ENCODE measurements around the gene METTL26. TPM values are rescaled to one million over a fixed set of nuclear protein-coding genes. Genes with fewer than 3 reads are reported as not detected.

The METTL26 gene
- total and polyA plus RNA-seq, 9 of the 15 experiments (the other 6 are each of a cell fraction or from before 2014, with no cell fraction given) = 7.3 to 262 (median 80.9) TPM

- TF ChIP-seq, protein P1, sequence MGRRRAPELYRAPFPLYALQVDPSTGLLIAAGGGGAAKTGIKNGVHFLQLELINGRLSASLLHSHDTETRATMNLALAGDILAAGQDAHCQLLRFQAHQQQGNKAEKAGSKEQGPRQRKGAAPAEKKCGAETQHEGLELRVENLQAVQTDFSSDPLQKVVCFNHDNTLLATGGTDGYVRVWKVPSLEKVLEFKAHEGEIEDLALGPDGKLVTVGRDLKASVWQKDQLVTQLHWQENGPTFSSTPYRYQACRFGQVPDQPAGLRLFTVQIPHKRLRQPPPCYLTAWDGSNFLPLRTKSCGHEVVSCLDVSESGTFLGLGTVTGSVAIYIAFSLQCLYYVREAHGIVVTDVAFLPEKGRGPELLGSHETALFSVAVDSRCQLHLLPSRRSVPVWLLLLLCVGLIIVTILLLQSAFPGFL (CRISPR knock-in tag; IDR thresholded peaks at IDR 0.05) = no peak
- TF ChIP-seq EP300 (IDR thresholded peaks at IDR 0.05; ENCODE audit: low read length) (no peak), NFIC (IDR thresholded peaks at IDR 0.05) (no peak), PHTF2 (CRISPR knock-in tag; IDR thresholded peaks at IDR 0.05) (no peak), TOE1 (IDR thresholded peaks at IDR 0.05; ENCODE audit: borderline replicate concordance) (no peak), TOE1 (CRISPR knock-in tag; IDR thresholded peaks at IDR 0.05; ENCODE audit: borderline replicate concordance, low read depth) (no peak), CREB3L1 (IDR thresholded peaks at IDR 0.05; ENCODE audit: borderline replicate concordance, low read depth) (peak; percentile 78; the same call in 1 of the 2 replicates), ZFP36 (IDR thresholded peaks at IDR 0.05; ENCODE audit: low read depth, low read length, partially characterized antibody) (no peak), SLC30A9 (CRISPR knock-in tag; IDR thresholded peaks at IDR 0.05) (no peak), NCOA1 (IDR thresholded peaks at IDR 0.05; ENCODE audit: low read depth) (no peak), ZNF324 (CRISPR knock-in tag; IDR thresholded peaks at IDR 0.05) (no peak), ZNF140 (CRISPR knock-in tag; IDR thresholded peaks at IDR 0.05) (no peak), KDM2B (CRISPR knock-in tag; IDR thresholded peaks at IDR 0.05) (no peak), FUS (optimal IDR thresholded peaks at IDR 0.05; ENCODE audit: low read depth, low read length) (peak; percentile 74)
- TF ChIP-seq, protein P2, sequence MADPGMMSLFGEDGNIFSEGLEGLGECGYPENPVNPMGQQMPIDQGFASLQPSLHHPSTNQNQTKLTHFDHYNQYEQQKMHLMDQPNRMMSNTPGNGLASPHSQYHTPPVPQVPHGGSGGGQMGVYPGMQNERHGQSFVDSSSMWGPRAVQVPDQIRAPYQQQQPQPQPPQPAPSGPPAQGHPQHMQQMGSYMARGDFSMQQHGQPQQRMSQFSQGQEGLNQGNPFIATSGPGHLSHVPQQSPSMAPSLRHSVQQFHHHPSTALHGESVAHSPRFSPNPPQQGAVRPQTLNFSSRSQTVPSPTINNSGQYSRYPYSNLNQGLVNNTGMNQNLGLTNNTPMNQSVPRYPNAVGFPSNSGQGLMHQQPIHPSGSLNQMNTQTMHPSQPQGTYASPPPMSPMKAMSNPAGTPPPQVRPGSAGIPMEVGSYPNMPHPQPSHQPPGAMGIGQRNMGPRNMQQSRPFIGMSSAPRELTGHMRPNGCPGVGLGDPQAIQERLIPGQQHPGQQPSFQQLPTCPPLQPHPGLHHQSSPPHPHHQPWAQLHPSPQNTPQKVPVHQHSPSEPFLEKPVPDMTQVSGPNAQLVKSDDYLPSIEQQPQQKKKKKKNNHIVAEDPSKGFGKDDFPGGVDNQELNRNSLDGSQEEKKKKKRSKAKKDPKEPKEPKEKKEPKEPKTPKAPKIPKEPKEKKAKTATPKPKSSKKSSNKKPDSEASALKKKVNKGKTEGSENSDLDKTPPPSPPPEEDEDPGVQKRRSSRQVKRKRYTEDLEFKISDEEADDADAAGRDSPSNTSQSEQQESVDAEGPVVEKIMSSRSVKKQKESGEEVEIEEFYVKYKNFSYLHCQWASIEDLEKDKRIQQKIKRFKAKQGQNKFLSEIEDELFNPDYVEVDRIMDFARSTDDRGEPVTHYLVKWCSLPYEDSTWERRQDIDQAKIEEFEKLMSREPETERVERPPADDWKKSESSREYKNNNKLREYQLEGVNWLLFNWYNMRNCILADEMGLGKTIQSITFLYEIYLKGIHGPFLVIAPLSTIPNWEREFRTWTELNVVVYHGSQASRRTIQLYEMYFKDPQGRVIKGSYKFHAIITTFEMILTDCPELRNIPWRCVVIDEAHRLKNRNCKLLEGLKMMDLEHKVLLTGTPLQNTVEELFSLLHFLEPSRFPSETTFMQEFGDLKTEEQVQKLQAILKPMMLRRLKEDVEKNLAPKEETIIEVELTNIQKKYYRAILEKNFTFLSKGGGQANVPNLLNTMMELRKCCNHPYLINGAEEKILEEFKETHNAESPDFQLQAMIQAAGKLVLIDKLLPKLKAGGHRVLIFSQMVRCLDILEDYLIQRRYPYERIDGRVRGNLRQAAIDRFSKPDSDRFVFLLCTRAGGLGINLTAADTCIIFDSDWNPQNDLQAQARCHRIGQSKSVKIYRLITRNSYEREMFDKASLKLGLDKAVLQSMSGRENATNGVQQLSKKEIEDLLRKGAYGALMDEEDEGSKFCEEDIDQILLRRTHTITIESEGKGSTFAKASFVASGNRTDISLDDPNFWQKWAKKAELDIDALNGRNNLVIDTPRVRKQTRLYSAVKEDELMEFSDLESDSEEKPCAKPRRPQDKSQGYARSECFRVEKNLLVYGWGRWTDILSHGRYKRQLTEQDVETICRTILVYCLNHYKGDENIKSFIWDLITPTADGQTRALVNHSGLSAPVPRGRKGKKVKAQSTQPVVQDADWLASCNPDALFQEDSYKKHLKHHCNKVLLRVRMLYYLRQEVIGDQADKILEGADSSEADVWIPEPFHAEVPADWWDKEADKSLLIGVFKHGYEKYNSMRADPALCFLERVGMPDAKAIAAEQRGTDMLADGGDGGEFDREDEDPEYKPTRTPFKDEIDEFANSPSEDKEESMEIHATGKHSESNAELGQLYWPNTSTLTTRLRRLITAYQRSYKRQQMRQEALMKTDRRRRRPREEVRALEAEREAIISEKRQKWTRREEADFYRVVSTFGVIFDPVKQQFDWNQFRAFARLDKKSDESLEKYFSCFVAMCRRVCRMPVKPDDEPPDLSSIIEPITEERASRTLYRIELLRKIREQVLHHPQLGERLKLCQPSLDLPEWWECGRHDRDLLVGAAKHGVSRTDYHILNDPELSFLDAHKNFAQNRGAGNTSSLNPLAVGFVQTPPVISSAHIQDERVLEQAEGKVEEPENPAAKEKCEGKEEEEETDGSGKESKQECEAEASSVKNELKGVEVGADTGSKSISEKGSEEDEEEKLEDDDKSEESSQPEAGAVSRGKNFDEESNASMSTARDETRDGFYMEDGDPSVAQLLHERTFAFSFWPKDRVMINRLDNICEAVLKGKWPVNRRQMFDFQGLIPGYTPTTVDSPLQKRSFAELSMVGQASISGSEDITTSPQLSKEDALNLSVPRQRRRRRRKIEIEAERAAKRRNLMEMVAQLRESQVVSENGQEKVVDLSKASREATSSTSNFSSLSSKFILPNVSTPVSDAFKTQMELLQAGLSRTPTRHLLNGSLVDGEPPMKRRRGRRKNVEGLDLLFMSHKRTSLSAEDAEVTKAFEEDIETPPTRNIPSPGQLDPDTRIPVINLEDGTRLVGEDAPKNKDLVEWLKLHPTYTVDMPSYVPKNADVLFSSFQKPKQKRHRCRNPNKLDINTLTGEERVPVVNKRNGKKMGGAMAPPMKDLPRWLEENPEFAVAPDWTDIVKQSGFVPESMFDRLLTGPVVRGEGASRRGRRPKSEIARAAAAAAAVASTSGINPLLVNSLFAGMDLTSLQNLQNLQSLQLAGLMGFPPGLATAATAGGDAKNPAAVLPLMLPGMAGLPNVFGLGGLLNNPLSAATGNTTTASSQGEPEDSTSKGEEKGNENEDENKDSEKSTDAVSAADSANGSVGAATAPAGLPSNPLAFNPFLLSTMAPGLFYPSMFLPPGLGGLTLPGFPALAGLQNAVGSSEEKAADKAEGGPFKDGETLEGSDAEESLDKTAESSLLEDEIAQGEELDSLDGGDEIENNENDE (IDR thresholded peaks at IDR 0.05; ENCODE audit: low read depth, low read length) = no peak
Observed at GRCh38 chr16:588889-589657, 47.0 kb downstream of the METTL26 start (continued).
